Measurements from ENCODE around the gene CFAP20DC. TPM values are rescaled to one million over a fixed set of nuclear protein-coding genes. Genes with fewer than 3 reads are reported as not detected.
A peak's percentile ranks its signal among the peaks of the same experiment; 100 is the strongest.
"Not testable (repeated sequence)": the region's sequence is repeated elsewhere in the genome, so short reads cannot be mapped to it uniquely, and the experiment has no call there.

Gene CFAP20DC
- total RNA-seq (2014; rRNA removed; shearing (Covaris generic)): 4.8 and 6.1 TPM in 2 replicates

DNA sequence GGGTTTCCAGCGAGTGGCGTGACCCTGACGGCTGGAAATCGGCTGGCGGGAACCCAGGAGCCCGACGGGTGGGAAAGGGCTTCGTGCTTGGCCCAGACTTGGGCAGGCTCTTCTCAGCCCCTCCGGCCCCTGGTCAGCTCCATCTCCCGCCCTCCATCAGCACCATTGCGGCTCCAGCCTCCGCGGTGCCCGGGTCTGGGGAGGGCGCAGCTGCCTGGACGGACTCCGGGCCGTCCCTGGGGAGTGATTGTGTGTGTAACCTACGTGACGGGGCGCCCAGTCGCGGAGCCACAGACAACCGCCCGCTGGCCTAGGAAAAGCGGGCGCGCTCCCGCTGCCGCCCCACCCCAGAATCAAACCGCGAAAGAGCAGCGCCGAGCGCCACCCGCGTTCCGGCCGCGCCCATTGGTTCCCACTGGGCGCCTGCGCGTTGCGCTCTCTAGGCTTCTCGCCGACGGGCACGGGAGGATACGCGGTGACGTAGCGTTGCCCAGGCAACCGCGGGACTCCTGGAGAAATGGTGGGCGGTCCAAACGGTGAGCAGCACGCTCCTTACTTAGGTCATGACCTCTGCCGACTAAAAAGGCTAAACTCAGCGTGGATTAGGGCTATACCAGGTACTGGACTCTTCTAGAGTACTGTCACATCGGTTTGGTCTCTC is at the start of gene CFAP20DC:
Gene CFAP20DC, minus strand, starts transcription at position 355 of the 661 bp plus-strand sequence. CDS start 394 bp downstream, outside the sequence.
- H3K27ac ChIP-seq: peak within 1 kb of the TSS; percentile 77
- DNase-seq (ENCODE audit: low read depth in 1 of 2, low spot score in 2 of 2): peak; percentile 83 to 91
- peaks cover 11% of the 10 kb centered on the region for H3K4me1 ChIP-seq (replicated peaks)
- H3K36me3 ChIP-seq: no peaks in the 10 kb centered on the region
- no peaks in the 10 kb centered on the region for H3K27me3 ChIP-seq (replicated peaks)
- peak within 1 kb of the TSS; percentile 53 for H3K4me3 ChIP-seq
- H3K9me3 ChIP-seq (replicated peaks): no peaks in the 10 kb centered on the region

- not testable (repeated sequence) for H3K27me3 ChIP-seq (replicated peaks); H3K4me1 ChIP-seq (replicated peaks); DNase-seq (ENCODE audit: low read depth in 1 of 2, low spot score in 2 of 2); H3K4me3 ChIP-seq; H3K36me3 ChIP-seq; H3K9me3 ChIP-seq (replicated peaks); H3K27ac ChIP-seq
Observed at GRCh38 chr3:59098516-59098915, 48.7 kb upstream of the CFAP20DC start.

DNA sequence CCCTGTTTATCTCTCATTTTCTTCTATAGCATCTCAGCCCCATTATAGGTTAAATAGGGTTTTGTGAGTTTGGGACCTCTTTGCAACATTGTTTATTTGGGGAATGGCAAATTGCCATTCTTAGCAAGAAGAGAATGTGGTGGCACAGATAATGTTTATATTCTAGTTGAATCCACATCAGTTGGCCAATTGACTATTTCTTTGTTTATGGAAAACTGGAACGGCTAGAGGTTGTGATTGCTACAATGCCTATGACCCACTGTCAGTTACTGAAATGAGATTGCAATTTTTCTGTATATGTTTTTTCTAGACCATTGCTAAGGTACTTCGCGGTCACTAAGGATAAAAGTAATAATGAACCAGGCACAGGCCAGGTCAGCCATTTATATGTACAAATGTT is 44.6 kb upstream of the CFAP20DC start:
- H3K27ac ChIP-seq: no peak overlapping the region
- no peaks in the 10 kb centered on the region for H3K27me3 ChIP-seq (replicated peaks)
- DNase-seq (ENCODE audit: low read depth in 1 of 2, low spot score in 2 of 2): no peak
- H3K9me3 ChIP-seq (replicated peaks): no peaks in the 10 kb centered on the region
- no peak overlapping the region for H3K4me3 ChIP-seq
- H3K36me3 ChIP-seq: no peaks in the 10 kb centered on the region
- H3K4me1 ChIP-seq (replicated peaks): no peaks in the 10 kb centered on the region

DNA sequence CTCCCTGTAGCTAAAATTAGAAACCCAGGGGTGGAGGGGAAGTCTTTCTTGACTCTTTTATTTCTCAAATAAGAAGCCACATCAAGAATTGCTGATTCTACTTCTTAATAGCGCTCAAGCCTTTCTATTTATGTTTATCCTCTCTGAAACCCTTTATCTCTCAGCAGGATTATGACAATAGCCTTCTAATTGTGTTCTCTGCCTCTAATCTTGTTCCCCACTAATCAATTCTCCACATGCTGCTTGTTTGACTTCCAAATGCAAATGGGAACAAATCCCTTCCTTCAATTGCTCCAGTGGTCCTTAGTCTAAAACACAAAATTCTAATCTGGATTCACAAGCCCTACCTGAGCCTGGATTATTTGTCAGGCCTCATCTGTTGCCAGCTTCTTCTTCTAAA is 43.7 kb upstream of the CFAP20DC start:
- Histone ChIP-seq H3K27ac (no peak overlapping the region), H3K36me3 (no peaks in the 10 kb centered on the region), H3K4me1 (replicated peaks) (no peaks in the 10 kb centered on the region), H3K9me3 (replicated peaks) (no peaks in the 10 kb centered on the region), H3K27me3 (replicated peaks) (no peaks in the 10 kb centered on the region), H3K4me3 (no peak overlapping the region)
- no peak for DNase-seq (ENCODE audit: low read depth in 1 of 2, low spot score in 2 of 2)

DNA sequence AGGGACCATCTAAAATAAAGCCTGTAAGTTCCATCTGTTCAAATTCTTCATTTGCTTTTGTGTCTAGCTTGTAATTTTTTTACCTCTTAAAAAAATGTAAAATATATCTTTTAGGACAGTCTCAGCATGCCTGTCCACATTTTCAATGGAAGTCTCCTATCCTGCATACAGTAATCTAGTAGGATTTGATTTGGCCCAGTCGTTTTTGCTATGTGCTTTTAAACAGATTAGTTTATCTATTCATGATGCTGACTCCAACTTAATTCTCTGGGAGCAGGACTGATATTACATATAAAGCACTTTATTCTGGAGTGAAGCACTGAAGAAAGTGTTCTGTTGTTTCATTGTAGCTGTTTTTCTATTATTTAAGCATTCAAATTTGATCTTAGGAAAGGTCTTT is 38.9 kb upstream of the CFAP20DC start:
- H3K27me3 ChIP-seq (replicated peaks): no peaks in the 10 kb centered on the region
- H3K4me3 ChIP-seq: no peak overlapping the region
- DNase-seq (ENCODE audit: low read depth in 1 of 2, low spot score in 2 of 2): no peak
- no peaks in the 10 kb centered on the region for H3K36me3 ChIP-seq
- H3K9me3 ChIP-seq (replicated peaks): no peaks in the 10 kb centered on the region
- H3K4me1 ChIP-seq (replicated peaks): no peaks in the 10 kb centered on the region
- H3K27ac ChIP-seq: no peak overlapping the region

- DNase-seq (ENCODE audit: low read depth in 1 of 2, low spot score in 2 of 2): no peak
- Histone ChIP-seq H3K27ac (no peak overlapping the region), H3K9me3 (replicated peaks) (no peaks in the 10 kb centered on the region), H3K36me3 (no peaks in the 10 kb centered on the region), H3K27me3 (replicated peaks) (no peaks in the 10 kb centered on the region), H3K4me1 (replicated peaks) (no peaks in the 10 kb centered on the region), H3K4me3 (no peak overlapping the region)
Observed at GRCh38 chr3:59085976-59086375, 36.2 kb upstream of the CFAP20DC start.

DNA sequence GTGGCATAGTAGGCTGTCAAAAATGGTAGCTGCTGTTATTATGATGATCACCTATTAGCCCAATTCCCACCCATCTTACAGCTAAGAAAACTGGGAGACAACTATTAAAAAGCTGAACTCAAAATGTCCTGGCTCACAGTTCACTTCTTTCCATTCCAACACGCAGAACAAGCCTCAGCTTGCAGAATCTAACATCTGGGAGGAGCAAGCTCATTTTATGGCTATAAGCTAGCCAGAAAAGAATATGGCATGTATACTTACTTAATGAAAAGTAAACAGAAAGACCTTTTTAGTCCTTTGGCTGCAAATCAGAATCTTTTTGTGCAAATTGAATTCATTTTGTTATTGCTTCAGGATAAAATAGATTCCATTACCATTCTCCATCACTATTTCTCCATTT is 34.8 kb upstream of the CFAP20DC start:
- Histone ChIP-seq H3K27ac (no peak overlapping the region), H3K36me3 (no peaks in the 10 kb centered on the region), H3K4me3 (no peak overlapping the region), H3K9me3 (replicated peaks) (no peaks in the 10 kb centered on the region), H3K27me3 (replicated peaks) (no peaks in the 10 kb centered on the region), H3K4me1 (replicated peaks) (no peaks in the 10 kb centered on the region)
- no peak for DNase-seq (ENCODE audit: low read depth in 1 of 2, low spot score in 2 of 2)

- no peaks in the 10 kb centered on the region for H3K9me3 ChIP-seq (replicated peaks)
- no peaks in the 10 kb centered on the region for H3K4me1 ChIP-seq (replicated peaks)
- no peaks in the 10 kb centered on the region for H3K27me3 ChIP-seq (replicated peaks)
- DNase-seq (ENCODE audit: low read depth in 1 of 2, low spot score in 2 of 2): no peak
- no peak overlapping the region for H3K4me3 ChIP-seq
- H3K27ac ChIP-seq: no peak overlapping the region
- no peaks in the 10 kb centered on the region for H3K36me3 ChIP-seq
Observed at GRCh38 chr3:59082106-59082505, 32.3 kb upstream of the CFAP20DC start.

- no peak for DNase-seq (ENCODE audit: low read depth in 1 of 2, low spot score in 2 of 2)
- no peaks in the 10 kb centered on the region for H3K9me3 ChIP-seq (replicated peaks)
- no peaks in the 10 kb centered on the region for H3K36me3 ChIP-seq
- no peak overlapping the region for H3K27ac ChIP-seq
- no peaks in the 10 kb centered on the region for H3K4me1 ChIP-seq (replicated peaks)
- no peaks in the 10 kb centered on the region for H3K27me3 ChIP-seq (replicated peaks)
- no peak overlapping the region for H3K4me3 ChIP-seq
Observed at GRCh38 chr3:59081071-59081470, 31.2 kb upstream of the CFAP20DC start.

GRCh38 chr3:59079962-59080361 is 30.1 kb upstream of the CFAP20DC start:
- H3K4me1 ChIP-seq (replicated peaks): no peaks in the 10 kb centered on the region

GRCh38 chr3:59074764-59075163 is 24.9 kb upstream of the CFAP20DC start:
- Histone ChIP-seq H3K9me3 (replicated peaks) (no peaks in the 10 kb centered on the region), H3K4me1 (replicated peaks) (no peaks in the 10 kb centered on the region), H3K4me3 (no peak overlapping the region), H3K27me3 (replicated peaks) (no peaks in the 10 kb centered on the region), H3K27ac (no peak overlapping the region), H3K36me3 (no peaks in the 10 kb centered on the region)
- DNase-seq (ENCODE audit: low read depth in 1 of 2, low spot score in 2 of 2): no peak

More at GRCh38 chr3:59079962-59080361, 30.1 kb upstream of the CFAP20DC start:
- Histone ChIP-seq H3K27me3 (replicated peaks) (no peaks in the 10 kb centered on the region), H3K36me3 (no peaks in the 10 kb centered on the region), H3K9me3 (replicated peaks) (no peaks in the 10 kb centered on the region), H3K4me3 (no peak overlapping the region), H3K27ac (no peak overlapping the region)
- DNase-seq (ENCODE audit: low read depth in 1 of 2, low spot score in 2 of 2): no peak

- Histone ChIP-seq H3K36me3 (no peaks in the 10 kb centered on the region), H3K27me3 (replicated peaks) (no peaks in the 10 kb centered on the region), H3K4me3 (no peak overlapping the region), H3K4me1 (replicated peaks) (no peaks in the 10 kb centered on the region), H3K27ac (no peak overlapping the region), H3K9me3 (replicated peaks) (no peaks in the 10 kb centered on the region)
- DNase-seq (ENCODE audit: low read depth in 1 of 2, low spot score in 2 of 2): no peak
Observed at GRCh38 chr3:59072681-59073080, 22.9 kb upstream of the CFAP20DC start.

GRCh38 chr3:59069838-59070237 is 20.0 kb upstream of the CFAP20DC start:
- H3K36me3 ChIP-seq: no peaks in the 10 kb centered on the region
- DNase-seq (ENCODE audit: low read depth in 1 of 2, low spot score in 2 of 2): no peak
- no peaks in the 10 kb centered on the region for H3K4me1 ChIP-seq (replicated peaks)
- no peak overlapping the region for H3K27ac ChIP-seq
- H3K27me3 ChIP-seq (replicated peaks): no peaks in the 10 kb centered on the region
- H3K4me3 ChIP-seq: no peak overlapping the region
- H3K9me3 ChIP-seq (replicated peaks): no peaks in the 10 kb centered on the region

GRCh38 chr3:59065240-59065639 is 15.4 kb upstream of the CFAP20DC start:
- Histone ChIP-seq H3K27me3 (replicated peaks) (no peaks in the 10 kb centered on the region), H3K4me1 (replicated peaks) (no peaks in the 10 kb centered on the region), H3K4me3 (no peak overlapping the region), H3K9me3 (replicated peaks) (no peaks in the 10 kb centered on the region), H3K36me3 (no peaks in the 10 kb centered on the region), H3K27ac (no peak overlapping the region)
- DNase-seq (ENCODE audit: low read depth in 1 of 2, low spot score in 2 of 2): no peak

DNA sequence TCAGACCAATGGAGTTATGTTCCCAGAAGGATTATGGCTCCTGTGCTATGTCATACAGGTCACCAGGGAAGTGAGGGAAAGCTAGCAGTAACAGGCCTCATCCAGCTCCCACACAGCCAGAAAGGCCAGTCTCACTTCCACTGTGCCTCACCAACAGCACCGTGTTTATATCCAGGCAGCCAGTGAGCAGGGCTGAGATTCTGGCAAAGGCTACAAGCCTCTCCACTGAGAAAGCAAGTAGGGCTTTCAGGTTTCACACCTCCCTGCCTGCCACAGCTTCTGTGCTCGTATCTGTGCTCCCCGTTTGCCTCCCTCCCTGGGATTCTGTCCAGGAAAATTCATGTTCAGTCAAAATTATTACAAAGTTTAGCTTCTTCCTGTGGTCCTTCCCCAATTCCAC is 14.9 kb upstream of the CFAP20DC start:
- no peak overlapping the region for H3K27ac ChIP-seq
- no peaks in the 10 kb centered on the region for H3K9me3 ChIP-seq (replicated peaks)
- no peak for DNase-seq (ENCODE audit: low read depth in 1 of 2, low spot score in 2 of 2)

More for the DNA sequence above, 14.9 kb upstream of the CFAP20DC start:
- H3K36me3 ChIP-seq: no peaks in the 10 kb centered on the region
- H3K27me3 ChIP-seq (replicated peaks): no peaks in the 10 kb centered on the region
- H3K4me1 ChIP-seq (replicated peaks): no peaks in the 10 kb centered on the region
- no peak overlapping the region for H3K4me3 ChIP-seq
